SK-N-SH treated with all-trans-retinoic acid at 6 μM for 48 hours (cell line): ENCODE measurements around the gene OXCT2.

Experiments
- ARNTL ChIP-seq: fragments of 450-650 bp; formaldehyde crosslinking; IDR thresholded peaks from 2 replicates; pipeline ENCODE4 v1.5.0; 2020; ENCODE audit warnings: low read depth, mild to moderate bottlenecking, moderate library complexity, borderline replicate concordance
- BACH2 ChIP-seq: fragments of 250-450 bp; sonication (Bioruptor Pico); IDR thresholded peaks from 2 replicates; pipeline ENCODE4 v1.9.0; 2021; ENCODE audit warnings: mild to moderate bottlenecking, borderline replicate concordance
- CSDC2 ChIP-seq: fragments of 250-450 bp; sonication (Bioruptor Pico); IDR thresholded peaks from 2 replicates; pipeline ENCODE4 v1.5.0; 2020; ENCODE audit warnings: mild to moderate bottlenecking, moderate library complexity
- ESRRG ChIP-seq: fragments of 250-450 bp; sonication (Bioruptor Pico); IDR thresholded peaks from 2 replicates; pipeline ENCODE4 v1.6.1; 2021; ENCODE audit warnings: mild to moderate bottlenecking
- GLIS3 ChIP-seq: fragments of 250-450 bp; sonication (Bioruptor Pico); IDR thresholded peaks from 2 replicates; pipeline ENCODE4 v1.5.0; 2020; ENCODE audit warnings: mild to moderate bottlenecking, moderate library complexity
- RARB ChIP-seq: fragments of 250-450 bp; sonication (Bioruptor Pico); IDR thresholded peaks from 2 replicates; pipeline ENCODE4 v1.8.0; 2021; ENCODE audit warnings: mild to moderate bottlenecking, moderate library complexity
- TCF4 ChIP-seq: fragments of 250-450 bp; sonication (Bioruptor Pico); IDR thresholded peaks from 2 replicates; pipeline ENCODE4 v1.8.0; 2021; ENCODE audit warnings: mild to moderate bottlenecking, moderate library complexity, borderline replicate concordance
- TOX ChIP-seq: fragments of 250-450 bp; sonication (Bioruptor Pico); IDR thresholded peaks from 2 replicates; pipeline ENCODE4 v1.8.0; 2021; ENCODE audit warnings: mild to moderate bottlenecking, moderate library complexity, borderline replicate concordance
- ZFP3 ChIP-seq: fragments of 250-450 bp; sonication (Bioruptor Pico); IDR thresholded peaks from 2 replicates; pipeline ENCODE4 v1.5.0; 2020; ENCODE audit warnings: mild to moderate bottlenecking, moderate library complexity
- ZNF8 ChIP-seq: fragments of 450-650 bp; formaldehyde crosslinking; IDR thresholded peaks from 2 replicates; pipeline ENCODE4 v1.5.0; 2020; ENCODE audit warnings: mild to moderate bottlenecking, moderate library complexity
- TF ChIP-seq, protein P1 (sequence below): fragments of 250-450 bp; sonication (Bioruptor Pico); IDR thresholded peaks from 2 replicates; pipeline ENCODE4 v1.5.1; 2021; ENCODE audit warnings: mild to moderate bottlenecking, moderate library complexity
- TF ChIP-seq, protein P2 (sequence below): fragments of 250-450 bp; sonication (Bioruptor Pico); IDR thresholded peaks from 2 replicates; pipeline ENCODE4 v1.5.0; 2020; ENCODE audit warnings: mild to moderate bottlenecking, moderate library complexity
- TF ChIP-seq, protein P3 (sequence below): fragments of 250-450 bp; sonication (Bioruptor Pico); IDR thresholded peaks from 2 replicates; pipeline ENCODE4 v1.8.0; 2020; ENCODE audit warnings: mild to moderate bottlenecking, moderate library complexity, borderline replicate concordance
- TF ChIP-seq, protein P4 (sequence below): fragments of 250-450 bp; sonication (Bioruptor Pico); IDR thresholded peaks from 2 replicates; pipeline ENCODE4 v1.5.1; 2020; ENCODE audit warnings: low read depth, mild to moderate bottlenecking, moderate library complexity

DNA sequence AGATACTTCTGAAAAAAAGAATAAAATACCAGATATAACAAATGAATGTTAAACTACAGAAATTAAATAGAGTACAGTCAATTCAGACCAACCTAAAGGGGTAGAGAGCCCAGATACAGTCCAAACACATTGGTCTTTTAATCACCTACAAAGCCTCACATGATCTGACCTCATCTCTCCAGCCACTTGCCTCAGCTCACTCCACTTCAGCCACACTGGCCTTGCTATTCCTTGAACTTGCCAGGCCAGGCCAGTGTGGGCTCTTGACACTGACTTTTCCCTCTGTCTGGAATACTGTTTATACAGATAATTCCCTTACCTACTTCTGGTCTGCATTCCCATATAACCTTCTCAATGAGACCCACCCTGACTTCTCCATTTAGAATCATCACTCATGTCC, 49.5 kb downstream of the OXCT2 start:
- TF ChIP-seq ESRRG (CRISPR knock-in tag) (no peak), TCF4 (CRISPR knock-in tag) (no peak), GLIS3 (no peak), TOX (no peak), ZFP3 (no peak), ZNF8 (CRISPR knock-in tag) (no peak), CSDC2 (CRISPR knock-in tag) (no peak), BACH2 (no peak), ARNTL (CRISPR knock-in tag) (no peak), RARB (CRISPR knock-in tag) (no peak)
- TF ChIP-seq, protein P1, sequence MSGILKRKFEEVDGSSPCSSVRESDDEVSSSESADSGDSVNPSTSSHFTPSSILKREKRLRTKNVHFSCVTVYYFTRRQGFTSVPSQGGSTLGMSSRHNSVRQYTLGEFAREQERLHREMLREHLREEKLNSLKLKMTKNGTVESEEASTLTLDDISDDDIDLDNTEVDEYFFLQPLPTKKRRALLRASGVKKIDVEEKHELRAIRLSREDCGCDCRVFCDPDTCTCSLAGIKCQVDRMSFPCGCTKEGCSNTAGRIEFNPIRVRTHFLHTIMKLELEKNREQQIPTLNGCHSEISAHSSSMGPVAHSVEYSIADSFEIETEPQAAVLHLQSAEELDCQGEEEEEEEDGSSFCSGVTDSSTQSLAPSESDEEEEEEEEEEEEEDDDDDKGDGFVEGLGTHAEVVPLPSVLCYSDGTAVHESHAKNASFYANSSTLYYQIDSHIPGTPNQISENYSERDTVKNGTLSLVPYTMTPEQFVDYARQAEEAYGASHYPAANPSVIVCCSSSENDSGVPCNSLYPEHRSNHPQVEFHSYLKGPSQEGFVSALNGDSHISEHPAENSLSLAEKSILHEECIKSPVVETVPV (CRISPR knock-in tag): no peak
- TF ChIP-seq, protein P2, sequence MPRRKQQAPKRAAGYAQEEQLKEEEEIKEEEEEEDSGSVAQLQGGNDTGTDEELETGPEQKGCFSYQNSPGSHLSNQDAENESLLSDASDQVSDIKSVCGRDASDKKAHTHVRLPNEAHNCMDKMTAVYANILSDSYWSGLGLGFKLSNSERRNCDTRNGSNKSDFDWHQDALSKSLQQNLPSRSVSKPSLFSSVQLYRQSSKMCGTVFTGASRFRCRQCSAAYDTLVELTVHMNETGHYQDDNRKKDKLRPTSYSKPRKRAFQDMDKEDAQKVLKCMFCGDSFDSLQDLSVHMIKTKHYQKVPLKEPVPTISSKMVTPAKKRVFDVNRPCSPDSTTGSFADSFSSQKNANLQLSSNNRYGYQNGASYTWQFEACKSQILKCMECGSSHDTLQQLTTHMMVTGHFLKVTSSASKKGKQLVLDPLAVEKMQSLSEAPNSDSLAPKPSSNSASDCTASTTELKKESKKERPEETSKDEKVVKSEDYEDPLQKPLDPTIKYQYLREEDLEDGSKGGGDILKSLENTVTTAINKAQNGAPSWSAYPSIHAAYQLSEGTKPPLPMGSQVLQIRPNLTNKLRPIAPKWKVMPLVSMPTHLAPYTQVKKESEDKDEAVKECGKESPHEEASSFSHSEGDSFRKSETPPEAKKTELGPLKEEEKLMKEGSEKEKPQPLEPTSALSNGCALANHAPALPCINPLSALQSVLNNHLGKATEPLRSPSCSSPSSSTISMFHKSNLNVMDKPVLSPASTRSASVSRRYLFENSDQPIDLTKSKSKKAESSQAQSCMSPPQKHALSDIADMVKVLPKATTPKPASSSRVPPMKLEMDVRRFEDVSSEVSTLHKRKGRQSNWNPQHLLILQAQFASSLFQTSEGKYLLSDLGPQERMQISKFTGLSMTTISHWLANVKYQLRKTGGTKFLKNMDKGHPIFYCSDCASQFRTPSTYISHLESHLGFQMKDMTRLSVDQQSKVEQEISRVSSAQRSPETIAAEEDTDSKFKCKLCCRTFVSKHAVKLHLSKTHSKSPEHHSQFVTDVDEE (CRISPR knock-in tag): no peak
- TF ChIP-seq, protein P3, sequence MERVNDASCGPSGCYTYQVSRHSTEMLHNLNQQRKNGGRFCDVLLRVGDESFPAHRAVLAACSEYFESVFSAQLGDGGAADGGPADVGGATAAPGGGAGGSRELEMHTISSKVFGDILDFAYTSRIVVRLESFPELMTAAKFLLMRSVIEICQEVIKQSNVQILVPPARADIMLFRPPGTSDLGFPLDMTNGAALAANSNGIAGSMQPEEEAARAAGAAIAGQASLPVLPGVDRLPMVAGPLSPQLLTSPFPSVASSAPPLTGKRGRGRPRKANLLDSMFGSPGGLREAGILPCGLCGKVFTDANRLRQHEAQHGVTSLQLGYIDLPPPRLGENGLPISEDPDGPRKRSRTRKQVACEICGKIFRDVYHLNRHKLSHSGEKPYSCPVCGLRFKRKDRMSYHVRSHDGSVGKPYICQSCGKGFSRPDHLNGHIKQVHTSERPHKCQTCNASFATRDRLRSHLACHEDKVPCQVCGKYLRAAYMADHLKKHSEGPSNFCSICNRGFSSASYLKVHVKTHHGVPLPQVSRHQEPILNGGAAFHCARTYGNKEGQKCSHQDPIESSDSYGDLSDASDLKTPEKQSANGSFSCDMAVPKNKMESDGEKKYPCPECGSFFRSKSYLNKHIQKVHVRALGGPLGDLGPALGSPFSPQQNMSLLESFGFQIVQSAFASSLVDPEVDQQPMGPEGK (CRISPR knock-in tag): no peak
- TF ChIP-seq, protein P4, sequence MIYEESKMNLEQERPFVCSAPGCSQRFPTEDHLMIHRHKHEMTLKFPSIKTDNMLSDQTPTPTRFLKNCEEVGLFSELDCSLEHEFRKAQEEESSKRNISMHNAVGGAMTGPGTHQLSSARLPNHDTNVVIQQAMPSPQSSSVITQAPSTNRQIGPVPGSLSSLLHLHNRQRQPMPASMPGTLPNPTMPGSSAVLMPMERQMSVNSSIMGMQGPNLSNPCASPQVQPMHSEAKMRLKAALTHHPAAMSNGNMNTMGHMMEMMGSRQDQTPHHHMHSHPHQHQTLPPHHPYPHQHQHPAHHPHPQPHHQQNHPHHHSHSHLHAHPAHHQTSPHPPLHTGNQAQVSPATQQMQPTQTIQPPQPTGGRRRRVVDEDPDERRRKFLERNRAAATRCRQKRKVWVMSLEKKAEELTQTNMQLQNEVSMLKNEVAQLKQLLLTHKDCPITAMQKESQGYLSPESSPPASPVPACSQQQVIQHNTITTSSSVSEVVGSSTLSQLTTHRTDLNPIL (CRISPR knock-in tag): no peak
